Endothelial cell of umbilical vein (primary cell): ENCODE results near the gene RBX1.

ENCODE experiments used
- CTCF ChIP-seq, 2 donors: IDR thresholded peaks; 1 replicate in 1 of 2; 2 replicates in 1 of 2; pipeline ENCODE4 v1.5.1; 2011; ENCODE audit warnings: low read length in 2 of 2, mild to moderate bottlenecking in 2 of 2, moderate library complexity in 2 of 2, control low read depth in 1 of 2, inconsistent platforms in 1 of 2, low read depth in 1 of 2; ENCODE audit not compliant: insufficient read depth in 1 of 2; ENCODE audit errors: extremely low read depth in 1 of 2
- FOS ChIP-seq: IDR thresholded peaks from 2 replicates; pipeline ENCODE4 v1.6.1; 2011; ENCODE audit warnings: mild to moderate bottlenecking, low read length, moderate library complexity, borderline replicate concordance; ENCODE audit not compliant: insufficient read depth
- JUN ChIP-seq: IDR thresholded peaks from 2 replicates; pipeline ENCODE4 v1.6.1; 2011; ENCODE audit warnings: borderline replicate concordance, low read depth; ENCODE audit not compliant: insufficient read length, insufficient read depth
- MAX ChIP-seq: IDR thresholded peaks from 2 replicates; pipeline ENCODE4 v1.6.1; 2011; ENCODE audit not compliant: insufficient read depth, insufficient read length
- POLR2A ChIP-seq: IDR thresholded peaks from 2 replicates; pipeline ENCODE4 v1.6.1; 2012; ENCODE audit warnings: low read depth, mild to moderate bottlenecking, control low read depth, low read length

DNA sequence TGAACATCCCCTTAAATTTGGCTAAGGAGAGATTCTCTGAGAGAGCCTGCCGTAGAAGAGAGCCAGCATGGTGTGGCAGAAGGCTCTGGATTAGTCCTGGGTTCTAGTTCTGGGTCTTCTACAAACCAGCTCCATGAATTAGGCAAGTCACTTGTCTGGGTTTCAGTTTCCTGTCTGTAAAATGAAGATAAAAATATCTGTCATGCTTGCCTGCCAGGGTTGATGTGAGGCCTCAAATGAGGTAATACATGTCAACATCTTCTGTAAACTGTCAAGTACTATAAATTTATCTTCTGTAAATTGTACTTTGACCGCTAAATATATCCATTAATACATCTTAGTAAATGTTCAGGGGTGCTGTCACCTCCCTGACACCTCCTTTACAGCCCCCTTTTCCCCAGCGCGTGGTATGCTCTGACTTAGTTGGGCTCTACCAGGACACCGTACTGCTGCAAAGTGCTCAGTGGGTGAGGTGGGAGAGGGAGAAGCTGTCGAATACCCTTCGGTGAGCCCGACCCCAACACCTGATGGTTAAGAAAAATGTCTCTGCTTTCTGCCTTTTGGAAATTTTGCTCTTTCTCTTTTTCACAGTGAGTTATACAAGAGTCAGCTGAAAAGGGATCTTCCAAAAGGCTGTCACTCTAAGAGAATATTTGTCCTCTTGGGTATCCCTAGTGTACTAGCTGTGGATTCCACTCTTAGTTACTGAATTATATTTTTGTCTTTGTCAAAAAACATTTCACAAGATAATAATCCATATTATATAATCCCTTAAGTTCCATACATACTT, 15.0 kb downstream of the RBX1 start:
- no peak for TF ChIP-seq POLR2A
- TF ChIP-seq CTCF (IDR thresholded peaks at IDR 0.05; ENCODE audit: extremely low read depth in 1 of 2, insufficient read depth in 1 of 2, low read depth in 1 of 2, low read length in 2 of 2), result no peak
- TF ChIP-seq FOS, result no peak
- no peak for TF ChIP-seq JUN
- TF ChIP-seq MAX, result no peak
